Uterus (tissue), 2 donors: Measurements from ENCODE around the gene CHD9NB.

ENCODE experiments used
- CTCF ChIP-seq, 4 experiments: fragments of 200-600 bp in 2 of 4; fragments of 450-650 bp in 2 of 4; sonication (generic) in 2 of 4; IDR thresholded peaks; one replicate each; pipeline ENCODE4 v1.5.1; 2016 to 2019; ENCODE audit warnings: antibody characterized with exemption in 4 of 4, mild to moderate bottlenecking in 2 of 4, moderate library complexity in 1 of 4
- POLR2A ChIP-seq, 2 donors: fragments of 450-650 bp; IDR thresholded peaks; one replicate each; pipeline ENCODE4 v1.6.1; 2016; ENCODE audit warnings: antibody characterized with exemption in 2 of 2, mild to moderate bottlenecking in 1 of 2, moderate library complexity in 1 of 2

DNA sequence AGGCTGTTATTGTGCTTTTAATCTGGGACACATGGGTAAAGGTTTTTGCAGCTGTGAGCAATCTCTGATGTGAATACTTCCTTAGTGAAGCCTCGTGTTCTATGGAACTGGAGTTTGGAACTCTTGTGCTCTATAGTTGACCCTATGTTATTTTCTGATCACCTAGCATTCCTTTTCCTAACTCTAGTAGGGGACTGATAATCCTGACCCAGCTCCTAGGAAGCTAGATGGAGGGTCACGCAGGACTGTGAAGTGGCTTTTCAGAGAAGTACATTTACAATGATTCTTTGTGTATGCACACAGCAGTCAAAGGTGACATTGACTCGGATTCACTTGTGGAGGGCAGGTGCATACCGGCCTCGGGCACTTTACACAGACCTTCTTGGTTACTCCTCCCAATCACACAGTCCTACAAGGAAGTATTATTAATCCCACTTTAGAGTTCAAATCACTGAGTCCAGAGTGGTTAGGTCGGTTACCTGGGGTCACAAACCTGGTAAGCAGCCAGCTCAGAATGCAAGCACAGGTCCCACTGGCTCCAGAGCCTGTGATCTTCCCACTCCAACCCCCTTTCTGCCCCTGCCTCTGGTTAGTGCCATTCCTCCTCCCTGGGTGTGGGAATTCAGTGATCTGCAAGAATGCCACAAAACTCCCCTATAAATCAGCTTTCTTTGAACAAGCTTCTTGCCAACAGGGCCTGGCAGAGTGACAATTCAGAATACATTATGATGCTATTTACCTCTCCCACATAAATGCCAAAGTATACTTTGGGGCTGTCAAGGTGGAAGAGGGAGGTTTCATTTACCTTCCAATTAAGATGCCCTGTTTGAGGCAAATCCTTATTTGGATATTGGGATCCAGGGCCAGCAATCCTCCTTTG, 7.1 kb downstream of the CHD9NB start:
- no peak for TF ChIP-seq CTCF (IDR thresholded peaks at IDR 0.05)
- no peak for TF ChIP-seq POLR2A (IDR thresholded peaks at IDR 0.05)
